Tibial nerve (tissue), 4 donors: ENCODE results near the gene RNF130. TPM values are rescaled to one million over a fixed set of nuclear protein-coding genes. Genes with fewer than 3 reads are reported as not detected.
A peak's percentile ranks its signal among the peaks of the same experiment; 100 is the strongest.

Experiments
- DNase-seq, 2 donors: peaks; one replicate each; pipeline ENCODE4 v3.0.0-alpha.2; 2019; ENCODE audit warnings: low spot score in 2 of 2
- H3K27ac ChIP-seq, 4 donors: fragments of 200-600 bp; sonication (generic) in 3 of 4; one replicate each; pipeline ENCODE4 v1.5.1; 2017 to 2019; ENCODE audit warnings: mild to moderate bottlenecking in 1 of 4
- H3K27me3 ChIP-seq, 2 donors: fragments of 200-600 bp; sonication (generic) in 1 of 2; one replicate each; pipeline versions ENCODE4 v1.5.1 to v1.6.0; 2017 to 2019
- H3K36me3 ChIP-seq, 3 donors: fragments of 200-600 bp; sonication (generic); one replicate each; pipeline ENCODE4 v1.5.1; 2018 to 2019
- H3K4me1 ChIP-seq, 4 donors: fragments of 200-600 bp; sonication (generic) in 3 of 4; one replicate each; pipeline ENCODE4 v1.5.1; 2017 to 2019
- H3K4me3 ChIP-seq, 4 donors: fragments of 200-600 bp; sonication (generic) in 3 of 4; one replicate each; pipeline ENCODE4 v1.5.1; 2017 to 2019; ENCODE audit warnings: mild to moderate bottlenecking in 1 of 4, moderate library complexity in 1 of 4
- H3K9me3 ChIP-seq, 4 donors: fragments of 200-600 bp; sonication (generic) in 3 of 4; one replicate each; pipeline ENCODE4 v1.5.1; 2017 to 2019
- EP300 ChIP-seq, 2 donors: sonication (generic); formaldehyde crosslinking; IDR thresholded peaks; one replicate each; pipeline ENCODE4 v1.6.1; 2017; ENCODE audit warnings: antibody characterized with exemption in 2 of 2, mild to moderate bottlenecking in 1 of 2
- POLR2A ChIP-seq, 2 donors: fragments of 450-650 bp; IDR thresholded peaks; one replicate each; pipeline ENCODE4 v1.6.1; 2017; ENCODE audit warnings: antibody characterized with exemption in 2 of 2, mild to moderate bottlenecking in 2 of 2, moderate library complexity in 2 of 2
- WGBS, 2 donors: methylation state at CpG; one replicate each; pipeline ENCODE4 v1.1.5; 2018; 5-methylcytosine and 5-hydroxymethylcytosine counted together
- total RNA-seq, 4 donors: library from RNA; depleted of rRNA; stranded (reverse); fragments of >200 nt; gene quantifications; one replicate each; pipeline ENCODE4 v1.1.0, GENCODE V29; 2016
- TF ChIP-seq, protein P1 (sequence below), 5 experiments: fragments of 200-600 bp in 3 of 5; fragments of 450-650 bp in 2 of 5; sonication (generic) in 3 of 5; IDR thresholded peaks; one replicate each; pipeline ENCODE4 v1.5.1; 2016 to 2019; ENCODE audit warnings: antibody characterized with exemption in 5 of 5, mild to moderate bottlenecking in 3 of 5, moderate library complexity in 2 of 5

RNF130 gene
- total RNA-seq, 4 donors from 2014 or later: 121 to 150 (median 143) TPM

DNA sequence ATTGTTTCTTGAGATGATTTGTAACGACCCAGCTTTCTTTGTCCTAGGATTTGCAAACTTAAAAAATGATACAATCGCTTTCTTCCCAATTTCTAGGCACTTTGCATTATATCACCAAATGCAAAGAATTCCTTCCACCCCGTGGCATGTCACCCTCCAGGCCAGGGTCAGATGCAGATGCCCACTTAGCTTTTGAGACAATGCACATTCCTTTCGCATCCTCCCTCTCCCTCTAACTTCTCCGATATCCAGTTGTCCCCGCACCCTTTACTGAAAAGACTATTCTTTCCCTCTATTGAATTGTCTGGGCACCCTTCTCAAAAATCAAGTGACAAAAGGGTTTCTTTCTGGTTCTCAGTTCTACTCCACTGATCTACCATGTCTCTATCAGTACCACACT lies 17.3 kb downstream of the RNF130 start:
- Histone ChIP-seq H3K27ac (peak overlapping the region in 1 of 4 donors; percentile 49), H3K4me1 (peaks cover 0 to 48% (median 7%) of the 10 kb centered on the region in 4 donors), H3K36me3 (no peaks in the 10 kb centered on the region), H3K9me3 (no peaks in the 10 kb centered on the region), H3K4me3 (no peak overlapping the region), H3K27me3 (no peaks in the 10 kb centered on the region)
- whole genome bisulfite sequencing, 2 donors: 46 to 53% methylated on average over 6 of the region's 6 CpGs
- TF ChIP-seq POLR2A (IDR thresholded peaks at IDR 0.05): no peak
- TF ChIP-seq, protein P1, sequence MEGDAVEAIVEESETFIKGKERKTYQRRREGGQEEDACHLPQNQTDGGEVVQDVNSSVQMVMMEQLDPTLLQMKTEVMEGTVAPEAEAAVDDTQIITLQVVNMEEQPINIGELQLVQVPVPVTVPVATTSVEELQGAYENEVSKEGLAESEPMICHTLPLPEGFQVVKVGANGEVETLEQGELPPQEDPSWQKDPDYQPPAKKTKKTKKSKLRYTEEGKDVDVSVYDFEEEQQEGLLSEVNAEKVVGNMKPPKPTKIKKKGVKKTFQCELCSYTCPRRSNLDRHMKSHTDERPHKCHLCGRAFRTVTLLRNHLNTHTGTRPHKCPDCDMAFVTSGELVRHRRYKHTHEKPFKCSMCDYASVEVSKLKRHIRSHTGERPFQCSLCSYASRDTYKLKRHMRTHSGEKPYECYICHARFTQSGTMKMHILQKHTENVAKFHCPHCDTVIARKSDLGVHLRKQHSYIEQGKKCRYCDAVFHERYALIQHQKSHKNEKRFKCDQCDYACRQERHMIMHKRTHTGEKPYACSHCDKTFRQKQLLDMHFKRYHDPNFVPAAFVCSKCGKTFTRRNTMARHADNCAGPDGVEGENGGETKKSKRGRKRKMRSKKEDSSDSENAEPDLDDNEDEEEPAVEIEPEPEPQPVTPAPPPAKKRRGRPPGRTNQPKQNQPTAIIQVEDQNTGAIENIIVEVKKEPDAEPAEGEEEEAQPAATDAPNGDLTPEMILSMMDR (IDR thresholded peaks at IDR 0.05): no peak
- TF ChIP-seq EP300 (IDR thresholded peaks at IDR 0.05): no peak
- DNase-seq: no peak

- peak overlapping the region in 2 of 4 donors; percentile 49 to 61 for H3K27ac ChIP-seq
- WGBS, 2 donors: 62 to 63% methylated on average over 8 of the region's 8 CpGs
- DNase-seq: no peak
- H3K36me3 ChIP-seq: no peaks in the 10 kb centered on the region
- peaks cover 0 to 58% (median 13%) of the 10 kb centered on the region in 4 donors for H3K4me1 ChIP-seq
- no peaks in the 10 kb centered on the region for H3K9me3 ChIP-seq
- TF ChIP-seq POLR2A (IDR thresholded peaks at IDR 0.05) (no peak), EP300 (IDR thresholded peaks at IDR 0.05) (no peak)
- TF ChIP-seq, protein P1 (IDR thresholded peaks at IDR 0.05): no peak
- no peak overlapping the region for H3K4me3 ChIP-seq
- H3K27me3 ChIP-seq: no peaks in the 10 kb centered on the region
Measured at GRCh38 chr5:180053061-180053602, 18.4 kb downstream of the RNF130 start.

DNA sequence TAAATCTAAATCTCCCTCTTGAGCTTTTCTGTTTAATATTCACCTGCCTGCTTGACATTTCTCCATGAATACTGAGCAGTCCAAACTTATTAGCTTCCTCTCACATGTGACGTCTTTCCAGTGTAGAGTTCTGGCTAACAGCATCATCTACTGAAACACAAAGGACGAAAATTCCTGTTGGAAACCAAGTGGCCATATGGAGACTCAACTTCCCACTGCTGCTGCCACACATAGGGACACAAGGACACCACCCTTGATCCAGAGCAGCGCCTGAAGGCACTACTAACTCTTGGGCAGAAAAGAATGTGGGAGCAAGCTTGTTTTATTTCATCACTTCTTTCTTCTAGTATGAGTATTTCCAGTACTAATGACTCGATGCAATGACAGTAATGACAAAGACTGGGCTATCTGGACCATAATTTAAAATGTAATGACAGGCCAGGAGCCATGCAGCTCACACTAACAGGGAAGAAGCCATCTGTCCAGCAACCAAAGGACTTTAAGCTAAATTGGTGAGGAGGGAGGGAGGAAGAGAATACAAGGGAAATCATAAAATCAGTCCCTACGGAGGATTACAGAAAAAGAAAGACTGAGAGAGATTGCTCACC lies 19.2 kb downstream of the RNF130 start:
- DNase-seq: no peak
- 69 to 79% methylated on average over 5 of the region's 5 CpGs for WGBS, 2 donors
- no peaks in the 10 kb centered on the region for H3K9me3 ChIP-seq
- peaks cover 0 to 66% (median 15%) of the 10 kb centered on the region in 4 donors for H3K4me1 ChIP-seq
- no peaks in the 10 kb centered on the region for H3K36me3 ChIP-seq
- TF ChIP-seq EP300 (IDR thresholded peaks at IDR 0.05): no peak
- no peak for TF ChIP-seq POLR2A (IDR thresholded peaks at IDR 0.05)
- TF ChIP-seq, protein P1 (IDR thresholded peaks at IDR 0.05): no peak
- peak overlapping the region in 2 of 4 donors; percentile 45 to 61 for H3K27ac ChIP-seq
- H3K4me3 ChIP-seq: no peak overlapping the region
- no peaks in the 10 kb centered on the region for H3K27me3 ChIP-seq

GRCh38 chr5:180050121-180050940 lies 21.2 kb downstream of the RNF130 start:
- Histone ChIP-seq H3K36me3 (peaks cover 0 to 8% (median 0%) of the 10 kb centered on the region in 3 donors), H3K27me3 (no peaks in the 10 kb centered on the region), H3K9me3 (no peaks in the 10 kb centered on the region), H3K4me3 (no peak overlapping the region), H3K4me1 (peaks cover 0 to 66% (median 15%) of the 10 kb centered on the region in 4 donors), H3K27ac (peak overlapping the region in 2 of 4 donors; percentile 3 to 8)
- WGBS, 2 donors: 55 to 60% methylated on average over 9 of the region's 9 CpGs
- DNase-seq: no peak
- no peak for TF ChIP-seq POLR2A (IDR thresholded peaks at IDR 0.05)

DNA sequence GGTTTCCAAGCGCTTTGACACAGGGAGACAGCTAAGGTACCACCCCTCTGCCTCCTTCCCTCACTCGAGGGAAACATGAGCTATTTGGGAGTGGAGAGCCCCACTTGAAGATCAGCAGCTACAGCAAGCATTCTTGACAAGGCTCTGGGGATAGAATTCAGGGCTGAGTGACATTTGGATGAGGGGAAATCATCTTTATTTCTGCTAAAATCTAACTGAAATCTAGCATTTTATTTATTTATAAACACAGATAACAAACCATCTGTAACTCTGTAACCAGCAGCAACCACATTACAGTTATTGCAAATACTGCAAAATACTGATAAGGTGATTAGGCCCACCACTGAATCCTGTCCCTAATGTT lies 22.4 kb downstream of the RNF130 start:
- TF ChIP-seq POLR2A (IDR thresholded peaks at IDR 0.05) (no peak), EP300 (IDR thresholded peaks at IDR 0.05) (no peak)
- TF ChIP-seq, protein P1 (IDR thresholded peaks at IDR 0.05): no peak
- Histone ChIP-seq H3K4me1 (peaks cover 0 to 65% (median 15%) of the 10 kb centered on the region in 4 donors), H3K9me3 (no peaks in the 10 kb centered on the region), H3K27ac (peak overlapping the region in 2 of 4 donors; percentile 9 to 67), H3K27me3 (no peaks in the 10 kb centered on the region), H3K36me3 (peaks cover 0 to 8% (median 0%) of the 10 kb centered on the region in 3 donors), H3K4me3 (no peak overlapping the region)
- WGBS, 2 donors: 44 to 48% methylated on average over 2 of the region's 2 CpGs
- DNase-seq: no peak
